Stimulated activated naive CD8-positive, alpha-beta T cell treated with anti-CD3 and anti-CD28 coated beads, Interleukin-15, Interleukin-2, amounts not matched to agents 100 ng/mL and 50 ng/mL, for 24 hours (primary cell): Measurements from ENCODE around the gene REELD1.

Source experiments
- H3K27ac Mint-ChIP-seq: one replicate; pipeline ENCODE4 v1.8.0; 2021; ENCODE audit warnings: mild to moderate bottlenecking, mixed read lengths
- H3K27me3 Mint-ChIP-seq: one replicate; pipeline ENCODE4 v1.8.0; 2021; ENCODE audit warnings: mixed read lengths
- H3K36me3 Mint-ChIP-seq: one replicate; pipeline ENCODE4 v1.8.0; 2021; ENCODE audit warnings: low read depth, mixed read lengths
- H3K4me1 Mint-ChIP-seq: one replicate; pipeline ENCODE4 v1.8.0; 2021; ENCODE audit warnings: low read depth, mixed read lengths
- H3K4me3 Mint-ChIP-seq: one replicate; pipeline ENCODE4 v1.8.0; 2021; ENCODE audit warnings: mild to moderate bottlenecking, mixed read lengths
- H3K9me3 Mint-ChIP-seq: one replicate; pipeline ENCODE4 v1.8.0; 2021; ENCODE audit warnings: mixed read lengths

REELD1 gene

DNA sequence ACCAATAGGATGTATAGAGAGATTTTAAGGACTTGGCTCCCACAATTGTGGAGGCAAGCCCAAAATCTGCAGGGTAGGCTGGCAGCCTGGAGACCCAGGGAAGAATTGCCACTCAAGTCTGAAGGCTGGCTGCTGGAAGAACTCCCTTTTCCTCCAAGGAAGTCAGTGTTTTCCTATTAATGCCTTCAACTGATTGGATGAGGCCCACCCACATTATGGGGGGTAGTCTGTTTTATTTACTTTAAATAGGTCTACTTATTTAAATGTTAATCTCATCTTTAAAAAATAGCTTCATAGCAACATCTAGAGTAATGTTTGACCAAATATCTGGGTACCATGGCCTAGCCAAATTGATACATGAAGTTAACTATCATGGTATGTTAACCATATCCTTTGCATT is 20.1 kb upstream of the REELD1 start:
- Mint-ChIP-seq H3K4me3 (no peak overlapping the region), H3K9me3 (no peaks in the 10 kb centered on the region), H3K27me3 (no peaks in the 10 kb centered on the region), H3K36me3 (peaks cover 30% of the 10 kb centered on the region), H3K4me1 (peaks cover 5% of the 10 kb centered on the region), H3K27ac (no peak overlapping the region)

DNA sequence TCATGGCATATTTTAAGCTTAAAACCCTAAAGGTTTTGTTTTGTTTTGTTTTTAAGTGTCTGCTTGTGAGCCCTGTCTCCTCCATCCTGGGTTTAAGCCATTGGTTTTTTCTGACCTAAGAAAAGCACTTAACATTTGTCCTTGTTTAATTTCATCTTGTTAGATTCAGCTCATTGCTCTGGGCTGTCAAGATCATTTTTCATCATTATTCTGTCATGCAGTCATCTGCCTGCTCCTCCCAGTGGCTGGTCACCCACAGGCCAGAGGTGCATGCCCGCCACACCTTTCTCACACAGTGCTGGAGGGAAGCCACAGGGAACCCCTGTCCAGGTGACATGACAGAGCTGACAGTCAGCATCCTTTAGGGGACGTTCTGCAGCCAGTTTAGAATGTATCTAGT is 11.7 kb upstream of the REELD1 start:
- peaks cover 15% of the 10 kb centered on the region for H3K36me3 Mint-ChIP-seq
- no peak overlapping the region for H3K4me3 Mint-ChIP-seq
- no peaks in the 10 kb centered on the region for H3K27me3 Mint-ChIP-seq
- no peak overlapping the region for H3K27ac Mint-ChIP-seq
- H3K4me1 Mint-ChIP-seq = no peaks in the 10 kb centered on the region
- no peaks in the 10 kb centered on the region for H3K9me3 Mint-ChIP-seq

- Mint-ChIP-seq H3K4me1 (no peaks in the 10 kb centered on the region), H3K36me3 (peaks cover 11% of the 10 kb centered on the region), H3K27me3 (no peaks in the 10 kb centered on the region), H3K4me3 (no peak overlapping the region), H3K27ac (no peak overlapping the region), H3K9me3 (no peaks in the 10 kb centered on the region)
These were observed 6.9 kb upstream of the REELD1 start for GRCh38 chr4:146207410-146207809.

DNA sequence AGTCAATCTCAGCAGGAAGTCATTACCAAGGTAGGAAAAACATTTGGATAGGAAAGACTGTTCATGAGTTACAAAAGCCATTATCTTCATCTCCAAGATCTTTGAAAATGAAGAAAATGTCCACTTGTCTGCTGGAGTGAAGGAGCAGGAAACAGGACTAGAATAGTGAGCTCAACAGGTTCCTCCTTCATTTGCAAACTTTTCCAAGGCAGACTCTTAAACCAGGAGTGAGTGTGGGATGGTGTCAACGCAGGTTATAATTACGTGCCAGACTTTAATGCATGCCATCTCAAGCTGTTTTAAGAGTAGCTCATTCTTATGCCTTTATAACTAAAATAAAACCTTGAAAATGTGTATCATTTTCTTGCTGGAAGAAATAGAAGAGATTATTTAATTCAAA is 3.4 kb upstream of the REELD1 start:
- Mint-ChIP-seq H3K4me3 (no peak overlapping the region), H3K27ac (no peak overlapping the region), H3K36me3 (no peaks in the 10 kb centered on the region), H3K9me3 (no peaks in the 10 kb centered on the region), H3K27me3 (no peaks in the 10 kb centered on the region), H3K4me1 (no peaks in the 10 kb centered on the region)

DNA sequence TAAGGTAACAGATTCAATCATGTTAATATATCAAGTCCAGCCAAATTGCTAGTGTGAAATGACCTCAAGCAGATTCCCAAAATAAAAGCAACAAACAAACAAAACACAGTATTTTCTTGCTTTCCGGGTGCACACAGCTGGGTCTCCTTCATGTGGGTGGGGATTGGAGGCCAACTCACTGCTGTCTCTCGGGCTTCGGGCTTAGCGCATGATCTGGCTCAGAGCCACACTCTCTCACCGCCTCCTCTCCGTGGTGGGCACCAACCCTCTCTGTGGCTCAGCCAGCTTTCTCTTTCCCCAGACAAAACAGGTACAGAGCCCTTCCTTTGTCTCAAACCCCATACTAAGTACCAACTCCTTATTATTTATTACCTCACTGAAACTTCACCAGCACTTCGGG is 2.9 kb upstream of the REELD1 start:
- Mint-ChIP-seq H3K27me3 (no peaks in the 10 kb centered on the region), H3K36me3 (no peaks in the 10 kb centered on the region), H3K4me1 (no peaks in the 10 kb centered on the region), H3K27ac (no peak overlapping the region), H3K4me3 (no peak overlapping the region), H3K9me3 (no peaks in the 10 kb centered on the region)

DNA sequence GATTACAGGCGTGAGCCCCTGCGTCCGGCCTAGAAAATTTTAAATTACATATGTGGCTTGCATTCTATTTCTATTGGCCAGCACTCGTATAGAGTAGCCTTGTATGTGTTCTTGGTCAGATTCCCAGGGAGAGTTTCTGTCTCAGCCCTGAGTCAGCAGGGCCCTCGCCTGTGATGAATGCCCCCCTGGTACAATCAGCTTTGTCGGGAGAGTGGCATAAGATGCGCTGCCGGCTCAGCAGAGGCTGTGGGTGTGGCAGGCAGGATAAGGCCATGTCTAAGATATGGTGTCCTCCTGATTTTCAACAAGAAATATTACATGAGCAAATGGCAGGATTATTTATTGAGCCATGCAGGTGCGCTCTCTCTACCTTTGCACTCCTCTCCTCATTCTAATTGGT is 1.6 kb upstream of the REELD1 start:
- Mint-ChIP-seq H3K27me3 (no peaks in the 10 kb centered on the region), H3K9me3 (no peaks in the 10 kb centered on the region), H3K36me3 (no peaks in the 10 kb centered on the region), H3K27ac (no peak overlapping the region), H3K4me3 (no peak overlapping the region), H3K4me1 (no peaks in the 10 kb centered on the region)

DNA sequence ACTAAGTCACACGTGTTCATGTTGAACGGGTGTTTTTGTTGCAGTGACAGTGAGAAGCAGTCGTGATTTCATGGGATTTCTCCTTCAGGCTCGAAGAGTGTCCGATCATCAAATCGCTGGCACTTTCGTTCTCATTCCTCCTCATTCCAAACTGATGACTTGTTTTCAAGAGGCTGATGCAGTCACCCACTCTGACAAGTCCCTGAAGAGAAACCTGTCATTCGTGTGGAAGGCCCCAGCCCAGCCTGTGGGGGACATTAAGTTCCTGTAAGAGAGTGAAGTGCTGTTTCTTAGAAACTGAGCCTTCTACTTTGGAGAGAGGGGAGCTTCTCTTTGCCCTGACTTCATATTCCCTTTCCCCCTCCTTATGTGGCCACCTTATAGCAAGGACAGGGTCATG is 8.0 kb downstream of the REELD1 start:
- Mint-ChIP-seq H3K27me3 (no peaks in the 10 kb centered on the region), H3K27ac (no peak overlapping the region), H3K9me3 (no peaks in the 10 kb centered on the region), H3K4me1 (no peaks in the 10 kb centered on the region), H3K4me3 (no peak overlapping the region), H3K36me3 (no peaks in the 10 kb centered on the region)

DNA sequence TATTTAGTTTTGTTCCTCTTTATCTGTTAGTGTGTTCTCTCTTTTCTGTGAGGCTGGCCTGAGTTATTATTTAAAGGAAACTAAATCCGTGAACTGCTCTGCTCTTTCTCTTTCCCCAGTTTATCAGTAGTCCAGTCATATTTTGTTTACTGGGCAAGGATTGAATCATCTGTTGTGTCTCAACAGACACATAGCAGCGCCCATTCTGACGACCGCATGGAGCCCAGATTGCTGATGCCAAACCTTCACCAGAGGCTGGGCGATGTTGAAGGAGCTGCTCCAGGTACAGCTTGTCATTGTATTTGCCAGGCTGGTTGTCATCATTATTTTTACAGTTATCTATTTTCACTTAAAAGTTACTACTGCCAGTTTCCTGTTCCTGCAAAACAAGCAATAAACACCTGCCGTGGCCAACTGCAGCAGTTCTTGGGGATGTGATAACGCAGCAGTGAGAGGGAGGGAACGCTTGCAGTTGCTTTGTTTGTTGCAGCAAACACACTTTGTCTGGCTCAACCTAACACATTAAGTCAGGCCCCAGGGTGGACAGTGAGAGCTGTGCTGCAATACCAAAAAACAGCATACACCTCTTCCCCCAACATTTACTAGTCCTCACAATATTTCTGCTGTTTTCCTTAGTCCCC is 10.1 kb downstream of the REELD1 start:
- Mint-ChIP-seq H3K4me3 (no peak overlapping the region), H3K36me3 (no peaks in the 10 kb centered on the region), H3K9me3 (no peaks in the 10 kb centered on the region), H3K27me3 (no peaks in the 10 kb centered on the region), H3K27ac (no peak overlapping the region), H3K4me1 (no peaks in the 10 kb centered on the region)

DNA sequence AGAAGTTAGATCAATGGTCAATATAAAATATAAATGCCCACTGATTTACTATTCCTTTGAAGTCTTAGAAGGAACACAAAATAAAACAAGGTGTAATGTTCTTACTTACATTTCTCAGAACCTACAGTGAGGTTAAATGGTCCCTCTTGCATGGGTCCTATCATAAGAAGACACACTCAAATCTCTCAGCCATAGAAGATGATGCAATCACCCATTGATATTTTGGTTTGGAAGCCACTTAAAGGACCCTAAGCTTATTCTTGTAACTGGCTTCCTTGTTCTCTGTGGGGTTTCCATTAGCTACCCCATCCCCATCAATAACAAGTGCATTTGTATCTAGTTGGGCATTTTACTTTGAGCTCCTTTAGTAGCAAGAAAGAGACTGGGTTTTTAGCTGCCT is 15.1 kb downstream of the REELD1 start:
- Mint-ChIP-seq H3K9me3 (no peaks in the 10 kb centered on the region), H3K4me3 (no peak overlapping the region), H3K4me1 (no peaks in the 10 kb centered on the region), H3K27ac (no peak overlapping the region), H3K36me3 (no peaks in the 10 kb centered on the region), H3K27me3 (peaks cover under 1% of the 10 kb centered on the region)

DNA sequence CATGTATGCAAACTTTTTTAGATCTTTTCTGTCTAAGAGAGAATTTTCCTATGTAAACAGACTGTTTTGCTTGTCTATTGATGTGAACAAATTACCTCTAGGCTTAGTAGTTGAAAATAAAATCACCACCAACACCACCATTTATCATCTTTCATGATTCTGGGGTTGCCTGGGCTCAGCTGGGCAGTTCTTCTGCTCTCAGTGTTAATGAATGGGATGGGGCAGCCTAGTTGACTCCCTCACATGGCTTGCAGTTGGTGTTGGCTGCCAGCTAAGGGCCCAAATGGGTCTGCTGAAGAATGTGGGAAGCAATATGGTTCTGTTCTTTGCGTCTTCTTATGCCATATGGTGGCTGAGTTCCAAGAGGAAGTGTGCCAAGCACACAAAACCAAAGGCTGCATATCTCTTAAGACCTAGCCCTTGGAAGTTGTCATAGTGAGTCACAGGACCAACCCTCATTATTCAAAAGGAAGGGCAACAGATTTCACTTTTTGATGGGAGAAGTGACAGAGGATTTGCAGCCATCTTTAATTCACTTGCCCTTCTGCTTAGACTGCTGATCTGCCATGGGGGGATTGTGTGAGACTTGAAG is 17.9 kb downstream of the REELD1 start:
- Mint-ChIP-seq H3K4me3 (no peak overlapping the region), H3K27ac (no peak overlapping the region)

GRCh38 chr4:146235654-146236177 is 21.4 kb downstream of the REELD1 start:
- no peaks in the 10 kb centered on the region for H3K4me1 Mint-ChIP-seq
- H3K27ac Mint-ChIP-seq = no peak overlapping the region
- H3K27me3 Mint-ChIP-seq = peaks cover 23% of the 10 kb centered on the region
- H3K9me3 Mint-ChIP-seq = no peaks in the 10 kb centered on the region
- H3K36me3 Mint-ChIP-seq = no peaks in the 10 kb centered on the region
- H3K4me3 Mint-ChIP-seq = no peak overlapping the region

More for the DNA sequence above, 17.9 kb downstream of the REELD1 start:
- H3K9me3 Mint-ChIP-seq = no peaks in the 10 kb centered on the region
- peaks cover 16% of the 10 kb centered on the region for H3K27me3 Mint-ChIP-seq
- no peaks in the 10 kb centered on the region for H3K36me3 Mint-ChIP-seq
- no peaks in the 10 kb centered on the region for H3K4me1 Mint-ChIP-seq

DNA sequence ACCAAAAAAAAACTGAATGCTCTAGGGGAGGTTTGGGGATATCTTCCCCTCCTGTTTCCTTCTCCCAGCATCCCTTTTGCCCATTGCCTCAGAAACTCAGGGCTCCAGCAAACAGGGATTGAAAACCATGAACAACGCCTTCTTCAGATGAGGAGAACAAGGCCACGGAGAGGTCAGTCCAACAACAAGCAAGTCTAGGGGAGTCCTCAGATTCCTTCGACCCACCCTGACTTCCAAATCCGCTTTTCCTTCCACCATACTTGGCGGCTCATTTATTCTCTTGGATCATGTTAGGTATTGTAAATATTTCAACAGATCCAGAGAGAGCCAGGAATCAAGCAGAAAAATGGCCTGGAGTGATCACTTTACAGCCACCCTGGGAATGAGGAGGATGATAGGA is 21.9 kb downstream of the REELD1 start:
- no peak overlapping the region for H3K27ac Mint-ChIP-seq
- H3K36me3 Mint-ChIP-seq = no peaks in the 10 kb centered on the region
- no peak overlapping the region for H3K4me3 Mint-ChIP-seq
- peaks cover 3% of the 10 kb centered on the region for H3K4me1 Mint-ChIP-seq
- H3K27me3 Mint-ChIP-seq = peaks cover 23% of the 10 kb centered on the region
- H3K9me3 Mint-ChIP-seq = no peaks in the 10 kb centered on the region

GRCh38 chr4:146237092-146237491 is 22.8 kb downstream of the REELD1 start:
- peaks cover 23% of the 10 kb centered on the region for H3K27me3 Mint-ChIP-seq
- H3K4me1 Mint-ChIP-seq = peaks cover 9% of the 10 kb centered on the region
- H3K36me3 Mint-ChIP-seq = no peaks in the 10 kb centered on the region
- H3K9me3 Mint-ChIP-seq = no peaks in the 10 kb centered on the region
- no peak overlapping the region for H3K27ac Mint-ChIP-seq
- no peak overlapping the region for H3K4me3 Mint-ChIP-seq

GRCh38 chr4:146238107-146238506 is 23.8 kb downstream of the REELD1 start:
- H3K36me3 Mint-ChIP-seq = no peaks in the 10 kb centered on the region
- no peaks in the 10 kb centered on the region for H3K9me3 Mint-ChIP-seq
- peaks cover 20% of the 10 kb centered on the region for H3K4me1 Mint-ChIP-seq
- no peak overlapping the region for H3K27ac Mint-ChIP-seq
- H3K27me3 Mint-ChIP-seq = peaks cover 23% of the 10 kb centered on the region
- H3K4me3 Mint-ChIP-seq = no peak overlapping the region

- Mint-ChIP-seq H3K36me3 (no peaks in the 10 kb centered on the region), H3K9me3 (no peaks in the 10 kb centered on the region), H3K27ac (peak overlapping the region; percentile 96), H3K27me3 (peaks cover 4% of the 10 kb centered on the region), H3K4me3 (peak overlapping the region; percentile 75), H3K4me1 (peaks cover 53% of the 10 kb centered on the region)
These were observed 29.0 kb downstream of the REELD1 start for GRCh38 chr4:146243141-146243882.
